Transverse colon (tissue), 4 donors: ENCODE results near the gene RPS19BP1. TPM values are rescaled to one million over a fixed set of nuclear protein-coding genes. Genes with fewer than 3 reads are reported as not detected.
A peak's percentile ranks its signal among the peaks of the same experiment; 100 is the strongest.

ENCODE experiments used
- DNase-seq: peaks from one replicate; pipeline ENCODE4 v3.0.0-alpha.2; 2019
- H3K27ac ChIP-seq, 4 donors: fragments of 200-600 bp; sonication (generic); 2 replicates each; pipeline ENCODE4 v1.5.1; 2016 to 2018; ENCODE audit warnings: inconsistent platforms in 4 of 4
- H3K27me3 ChIP-seq: fragments of 200-600 bp; sonication (generic); 2 replicates; pipeline ENCODE4 v1.5.1; 2017; ENCODE audit warnings: inconsistent platforms
- H3K36me3 ChIP-seq, 4 donors: fragments of 200-600 bp; sonication (generic); 2 replicates each; pipeline ENCODE4 v1.5.1; 2017 to 2019; ENCODE audit warnings: inconsistent platforms in 4 of 4
- H3K4me1 ChIP-seq, 4 donors: fragments of 200-600 bp; sonication (generic); 2 replicates each; pipeline ENCODE4 v1.5.1; 2017 to 2020; ENCODE audit warnings: inconsistent platforms in 4 of 4
- H3K4me3 ChIP-seq, 4 donors: fragments of 200-600 bp; sonication (generic); 1 replicate in 1 of 4; 2 replicates in 3 of 4; pipeline versions ENCODE4 v1.5.1 to v1.6.1; 2017 to 2019; ENCODE audit warnings: inconsistent platforms in 4 of 4
- H3K9me3 ChIP-seq, 2 donors: fragments of 200-600 bp; sonication (generic); 2 replicates each; pipeline ENCODE4 v1.5.1; 2017 to 2019; ENCODE audit warnings: inconsistent platforms in 2 of 2
- EP300 ChIP-seq: sonication (generic); formaldehyde crosslinking; IDR thresholded peaks from one replicate; pipeline ENCODE4 v1.6.1; 2017; ENCODE audit warnings: antibody characterized with exemption, low read depth
- POLR2A ChIP-seq: fragments of 450-650 bp; IDR thresholded peaks from one replicate; pipeline ENCODE4 v1.6.1; 2016; ENCODE audit warnings: antibody characterized with exemption, mild to moderate bottlenecking, moderate library complexity
- POLR2AphosphoS5 ChIP-seq, 3 donors: sonication (generic); formaldehyde crosslinking; IDR thresholded peaks; one replicate each; pipeline ENCODE4 v1.6.1; 2016; ENCODE audit warnings: antibody characterized with exemption in 3 of 3
- WGBS, 2 donors: methylation state at CpG; one replicate each; pipeline ENCODE4 v1.1.5; 2018; ENCODE audit warnings: low coverage in 1 of 2; 5-methylcytosine and 5-hydroxymethylcytosine counted together
- in situ Hi-C, 4 donors: fragments of 200-750 bp; cut with MboI; loops; one replicate each; pipeline versions ENCODE4 v1.15.0 to v1.15.1; 2017; ENCODE audit warnings: low sequenced_read_pairs in 3 of 4, low pct_ligation_motif_present in 1 of 4, low pct_unique_long_range_greater_than_20kb in 1 of 4
- intact Hi-C: fragments of 100-400 bp; cut with DNase I; formaldehyde crosslinking; loops from one replicate; pipeline ENCODE4 v1.15.1; 2023; ENCODE audit warnings: low total_unique reads
- total RNA-seq, 4 donors: library from RNA; depleted of rRNA; stranded (reverse); fragments of >200 nt; gene quantifications; one replicate each; pipeline ENCODE4 v1.1.0, GENCODE V29; 2016
- TF ChIP-seq, protein P1 (sequence below), 5 experiments: fragments of 200-600 bp in 3 of 5; fragments of 450-650 bp in 2 of 5; sonication (generic) in 3 of 5; IDR thresholded peaks; 1 replicate in 2 of 5; 2 replicates in 3 of 5; pipeline ENCODE4 v1.5.1; 2016 to 2017; ENCODE audit warnings: antibody characterized with exemption in 5 of 5, inconsistent platforms in 3 of 5, mild to moderate bottlenecking in 2 of 5, moderate library complexity in 1 of 5

Gene RPS19BP1
- total RNA-seq, 4 donors from 2014 or later, result 20.5 to 153 (median 97.8) TPM

DNA sequence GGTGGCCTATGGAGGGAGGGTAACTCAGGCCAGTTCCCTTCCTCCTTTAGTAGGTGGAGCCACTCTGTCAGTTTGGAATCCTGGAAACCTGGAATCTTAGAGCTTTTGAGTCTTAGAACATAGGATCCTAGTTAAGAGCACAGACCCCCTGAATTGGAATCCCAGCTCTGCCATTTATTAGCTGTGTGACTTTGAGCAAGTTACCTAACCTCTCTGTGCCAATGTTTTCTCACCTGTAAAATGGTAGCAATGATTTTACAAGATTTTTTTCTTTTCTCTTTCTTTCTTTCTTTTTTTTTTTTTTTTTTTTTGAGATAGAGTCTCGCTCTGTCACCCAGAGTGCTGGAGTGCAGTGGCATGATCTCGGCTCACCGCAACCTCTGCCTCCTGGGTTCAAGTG, 20.9 kb upstream of the RPS19BP1 start:
- in situ Hi-C loops, result no loop called here
- intact Hi-C loops, result no loop called here
- WGBS, 2 donors, result 80 to 100% methylated on average over 2 to 3 of the region's 3 CpGs
- TF ChIP-seq POLR2A (no peak), POLR2AphosphoS5 (IDR thresholded peaks at IDR 0.05) (no peak), EP300 (no peak)
- TF ChIP-seq, protein P1, sequence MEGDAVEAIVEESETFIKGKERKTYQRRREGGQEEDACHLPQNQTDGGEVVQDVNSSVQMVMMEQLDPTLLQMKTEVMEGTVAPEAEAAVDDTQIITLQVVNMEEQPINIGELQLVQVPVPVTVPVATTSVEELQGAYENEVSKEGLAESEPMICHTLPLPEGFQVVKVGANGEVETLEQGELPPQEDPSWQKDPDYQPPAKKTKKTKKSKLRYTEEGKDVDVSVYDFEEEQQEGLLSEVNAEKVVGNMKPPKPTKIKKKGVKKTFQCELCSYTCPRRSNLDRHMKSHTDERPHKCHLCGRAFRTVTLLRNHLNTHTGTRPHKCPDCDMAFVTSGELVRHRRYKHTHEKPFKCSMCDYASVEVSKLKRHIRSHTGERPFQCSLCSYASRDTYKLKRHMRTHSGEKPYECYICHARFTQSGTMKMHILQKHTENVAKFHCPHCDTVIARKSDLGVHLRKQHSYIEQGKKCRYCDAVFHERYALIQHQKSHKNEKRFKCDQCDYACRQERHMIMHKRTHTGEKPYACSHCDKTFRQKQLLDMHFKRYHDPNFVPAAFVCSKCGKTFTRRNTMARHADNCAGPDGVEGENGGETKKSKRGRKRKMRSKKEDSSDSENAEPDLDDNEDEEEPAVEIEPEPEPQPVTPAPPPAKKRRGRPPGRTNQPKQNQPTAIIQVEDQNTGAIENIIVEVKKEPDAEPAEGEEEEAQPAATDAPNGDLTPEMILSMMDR (IDR thresholded peaks at IDR 0.05), result no peak
- Histone ChIP-seq H3K36me3 (no peaks in the 10 kb centered on the region), H3K9me3 (no peaks in the 10 kb centered on the region), H3K4me3 (no peak overlapping the region), H3K4me1 (peaks cover 6 to 11% (median 9%) of the 10 kb centered on the region in 4 donors), H3K27me3 (peaks cover 76% of the 10 kb centered on the region), H3K27ac (no peak overlapping the region)
- DNase-seq, result no peak

DNA sequence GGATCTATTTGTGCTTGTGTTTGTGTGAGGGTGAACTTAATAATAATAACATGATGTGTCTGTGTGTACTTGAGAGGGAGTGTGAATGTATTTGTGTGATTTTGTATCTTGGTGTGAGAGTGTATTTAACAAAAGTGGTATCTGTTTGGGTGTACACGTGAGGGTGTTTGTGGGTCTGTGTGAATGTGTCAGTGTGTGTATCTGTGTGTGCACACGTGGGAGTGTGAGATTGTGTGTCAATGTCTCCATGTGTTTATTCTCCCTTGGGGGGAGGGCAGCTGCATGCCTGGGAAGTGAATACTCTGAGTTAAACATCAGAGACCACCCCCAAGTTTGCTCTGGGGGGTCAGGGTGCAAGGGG, 15.0 kb upstream of the RPS19BP1 start:
- Histone ChIP-seq H3K4me3 (no peak overlapping the region), H3K27me3 (peaks cover 76% of the 10 kb centered on the region), H3K9me3 (no peaks in the 10 kb centered on the region), H3K27ac (no peak overlapping the region), H3K36me3 (no peaks in the 10 kb centered on the region), H3K4me1 (no peaks in the 10 kb centered on the region)
- no peak for DNase-seq
- intact Hi-C loops, result no loop called here
- TF ChIP-seq POLR2A (no peak), EP300 (no peak), POLR2AphosphoS5 (IDR thresholded peaks at IDR 0.05) (no peak)
- TF ChIP-seq, protein P1 (IDR thresholded peaks at IDR 0.05), result no peak
- 23% methylated on average over 2 of the region's 2 CpGs; no CpG with 5 or more reads in 1 of the 2 donors for WGBS, 2 donors
- in situ Hi-C loops, result loop anchor here (5.0 to 25.0 kb wide), 4 partner anchors 385 to 815 kb away; partner anchors contain the start of genes SGSM3 (in 3 of the 4) and CBX7 (in 1 of the 4)

DNA sequence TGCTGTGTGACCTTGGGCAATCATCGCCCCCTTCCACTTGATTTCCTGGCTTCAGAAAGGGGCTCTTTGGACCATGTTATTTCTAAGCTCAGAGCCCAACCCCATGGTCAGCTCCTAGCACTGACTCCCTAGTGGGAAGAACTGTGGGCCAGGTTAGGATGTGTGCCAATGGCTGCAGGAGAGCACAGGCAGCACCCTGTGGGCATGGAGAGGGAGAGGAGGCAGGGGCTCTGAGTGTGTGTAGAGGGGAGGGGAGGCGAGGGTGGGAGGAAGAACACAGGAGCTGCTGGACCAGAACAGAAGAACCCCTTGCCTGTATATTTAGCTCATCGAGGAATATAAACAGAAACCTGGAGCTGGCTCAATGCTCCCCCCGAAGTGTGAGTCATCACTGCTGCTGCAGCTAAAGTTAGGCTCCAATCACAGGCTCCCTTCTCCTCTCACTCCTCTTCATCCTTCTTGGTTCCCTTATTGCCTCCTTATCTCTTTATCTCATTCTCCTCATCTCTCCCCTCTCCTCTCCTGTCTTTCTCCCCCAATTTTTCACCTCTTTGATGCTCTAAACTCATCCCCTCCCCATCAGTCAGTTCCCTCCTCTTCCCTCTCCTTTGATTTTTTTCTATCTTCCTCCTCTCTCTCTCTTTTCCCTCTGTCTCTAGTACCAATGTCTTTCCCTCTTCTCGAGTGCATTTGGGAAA, 14.5 kb upstream of the RPS19BP1 start:
- in situ Hi-C loops (loop anchor here (5.0 to 25.0 kb wide), 4 partner anchors 385 to 815 kb away; partner anchors contain the start of genes SGSM3 (in 3 of the 4) and CBX7 (in 1 of the 4)), intact Hi-C loops (no loop called here)
- no peak overlapping the region for H3K4me3 ChIP-seq
- H3K27ac ChIP-seq, result no peak overlapping the region
- no peaks in the 10 kb centered on the region for H3K36me3 ChIP-seq
- H3K4me1 ChIP-seq, result no peaks in the 10 kb centered on the region
- H3K27me3 ChIP-seq, result peaks cover 71% of the 10 kb centered on the region
- no peaks in the 10 kb centered on the region for H3K9me3 ChIP-seq
- DNase-seq, result no peak
- no peak for TF ChIP-seq POLR2A
- TF ChIP-seq POLR2AphosphoS5 (IDR thresholded peaks at IDR 0.05), result no peak
- TF ChIP-seq, protein P1 (IDR thresholded peaks at IDR 0.05), result no peak
- no peak for TF ChIP-seq EP300
- WGBS, 2 donors, result 12 to 37% methylated on average over 3 to 5 of the region's 5 CpGs

DNA sequence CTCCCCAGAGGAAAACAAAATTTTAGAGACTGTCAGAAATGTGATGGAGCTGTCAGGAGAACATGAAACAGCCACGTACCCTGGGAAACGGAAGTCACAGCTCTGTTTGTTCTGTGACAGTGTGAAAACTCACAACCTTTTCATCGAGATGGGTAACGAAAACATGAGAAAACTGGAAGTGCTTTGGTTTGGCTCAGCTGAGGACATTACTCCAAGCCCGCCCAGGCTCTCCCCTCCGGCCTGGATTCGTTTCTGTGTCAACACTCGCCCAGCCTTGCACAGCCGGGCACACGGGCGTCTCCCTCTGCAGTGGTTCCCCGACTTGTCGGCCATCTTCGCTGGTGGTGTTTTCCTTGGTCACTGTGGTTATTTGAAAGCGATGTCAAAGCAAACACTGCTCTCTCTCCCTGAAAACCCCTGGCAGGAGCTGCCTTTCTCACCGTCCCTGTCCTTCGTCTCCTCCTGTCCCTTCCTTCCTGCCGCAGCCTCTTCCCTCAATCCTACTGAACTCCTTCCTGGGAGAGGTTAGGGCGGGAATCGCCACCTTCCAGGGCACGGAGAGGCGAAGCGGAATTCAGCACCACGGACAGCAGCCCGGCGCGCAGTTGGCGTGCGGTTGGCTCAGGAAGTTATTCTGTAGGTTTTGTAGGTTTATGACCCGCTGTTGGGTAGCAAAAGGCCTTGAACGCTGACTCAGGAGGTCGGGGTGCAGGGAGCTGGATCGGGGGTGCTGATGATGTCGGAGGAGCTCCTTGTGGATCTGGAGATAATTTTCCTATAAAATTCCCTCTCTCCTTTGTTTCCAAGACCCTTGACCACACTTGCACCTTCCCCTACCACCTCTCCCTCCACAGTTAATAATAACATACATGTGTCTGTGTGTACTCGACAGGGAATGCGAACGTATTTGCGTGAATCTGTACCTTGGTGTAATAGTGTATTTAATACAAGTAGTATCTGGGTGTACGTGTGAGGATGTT, 13.1 kb upstream of the RPS19BP1 start:
- Histone ChIP-seq H3K36me3 (no peaks in the 10 kb centered on the region), H3K9me3 (no peaks in the 10 kb centered on the region), H3K27me3 (peaks cover 57% of the 10 kb centered on the region), H3K4me3 (no peak overlapping the region), H3K4me1 (no peaks in the 10 kb centered on the region), H3K27ac (no peak overlapping the region)
- DNase-seq, result peak; percentile 47
- intact Hi-C loops (no loop called here), in situ Hi-C loops (loop anchor here (5.0 to 25.0 kb wide), 4 partner anchors 383 to 817 kb away; partner anchors contain the start of genes SGSM3 (in 3 of the 4) and CBX7 (in 1 of the 4))
- no peak for TF ChIP-seq EP300
- TF ChIP-seq, protein P1 (IDR thresholded peaks at IDR 0.05), result no peak
- no peak for TF ChIP-seq POLR2AphosphoS5 (IDR thresholded peaks at IDR 0.05)
- TF ChIP-seq POLR2A, result no peak
- WGBS, 2 donors, result 39 to 43% methylated on average over 22 to 39 of the region's 39 CpGs
